Ureter (tissue), 1 donor: Measurements from ENCODE around the gene PF4V1. TPM values are rescaled to one million over a fixed set of nuclear protein-coding genes. Genes with fewer than 3 reads are reported as not detected.

Experiments used
- total RNA-seq: library from RNA; stranded (reverse); gene quantifications from one replicate; pipeline ENCODE4 v1.2.4, GENCODE V29; 2023
- donor health status: DM: yes; HTN: yes; CAD: no.

PF4V1 gene
- total RNA-seq, 1 donor from 2014 or later, result not detected

Other genes with a start within 250 kb of the PF4V1 start
- gene RASSF6, start 232.9 kb upstream of the PF4V1 start, total RNA-seq, result 41.7 TPM
- 0.44 TPM for gene CXCL8, start 112.7 kb upstream of the PF4V1 start, total RNA-seq
- 0.73 TPM for gene CXCL6, start 16.6 kb upstream of the PF4V1 start, total RNA-seq
- 0.55 TPM for gene CXCL1, start 16.1 kb downstream of the PF4V1 start, total RNA-seq
- not detected for gene PF4, start 128.7 kb downstream of the PF4V1 start, total RNA-seq
- gene PPBP, start 134.9 kb downstream of the PF4V1 start, total RNA-seq, result not detected
- gene CXCL5, start 145.4 kb downstream of the PF4V1 start, total RNA-seq, result not detected
- not detected for gene CXCL3, start 185.4 kb downstream of the PF4V1 start, total RNA-seq
- gene CXCL2, start 245.9 kb downstream of the PF4V1 start, total RNA-seq, result 3.3 TPM